Uterus (tissue), 4 donors: Measurements from ENCODE around the gene CDK4. TPM values are rescaled to one million over a fixed set of nuclear protein-coding genes. Genes with fewer than 3 reads are reported as not detected.

ENCODE experiments used
- DNase-seq, 2 donors: peaks; one replicate each; pipeline ENCODE4 v3.0.0-alpha.2; 2019 to 2020
- H3K27ac ChIP-seq, 2 donors: fragments of 200-600 bp; sonication (generic); 1 replicate in 1 of 2; 2 replicates in 1 of 2; pipeline ENCODE4 v1.5.1; 2016 to 2018
- H3K27me3 ChIP-seq, 2 donors: fragments of 200-600 bp; sonication (generic); one replicate each; pipeline ENCODE4 v1.5.1; 2018 to 2019; ENCODE audit warnings: control low read depth in 1 of 2
- H3K36me3 ChIP-seq, 2 donors: fragments of 200-600 bp; sonication (generic); one replicate each; pipeline ENCODE4 v1.5.1; 2019; ENCODE audit warnings: control low read depth in 1 of 2
- H3K4me1 ChIP-seq, 2 donors: fragments of 200-600 bp; sonication (generic); one replicate each; pipeline ENCODE4 v1.5.1; 2018 to 2019; ENCODE audit warnings: control low read depth in 1 of 2
- H3K4me3 ChIP-seq, 2 donors: fragments of 200-600 bp; sonication (generic); 1 replicate in 1 of 2; 2 replicates in 1 of 2; pipeline ENCODE4 v1.5.1; 2018 to 2019; ENCODE audit warnings: mild to moderate bottlenecking in 1 of 2
- H3K9me3 ChIP-seq, 2 donors: fragments of 200-600 bp; sonication (generic); one replicate each; pipeline ENCODE4 v1.5.1; 2019; ENCODE audit warnings: control low read depth in 1 of 2
- POLR2A ChIP-seq, 2 donors: fragments of 450-650 bp; IDR thresholded peaks; one replicate each; pipeline ENCODE4 v1.6.1; 2016; ENCODE audit warnings: antibody characterized with exemption in 2 of 2, mild to moderate bottlenecking in 1 of 2, moderate library complexity in 1 of 2
- intact Hi-C: fragments of 100-400 bp; cut with DNase I; formaldehyde crosslinking; loops from one replicate; pipeline ENCODE4 v1.15.1; 2023; ENCODE audit warnings: low total_unique reads
- total RNA-seq, 4 donors: library from RNA; depleted of rRNA in 3 of 4; stranded (reverse); fragments of >200 nt in 3 of 4; gene quantifications; one replicate each; pipeline versions ENCODE4 v1.1.0 to v1.2.4, GENCODE V29; 2014 to 2023
- TF ChIP-seq, protein P1 (sequence below), 4 experiments: fragments of 200-600 bp in 2 of 4; fragments of 450-650 bp in 2 of 4; sonication (generic) in 2 of 4; IDR thresholded peaks; one replicate each; pipeline ENCODE4 v1.5.1; 2016 to 2019; ENCODE audit warnings: antibody characterized with exemption in 4 of 4, mild to moderate bottlenecking in 2 of 4, moderate library complexity in 1 of 4
- donor health status: DM: yes; HTN: yes; CAD: no.

CDK4 gene
- total RNA-seq, 4 donors from 2014 or later = 60.0 to 190 (median 110) TPM

GRCh38 chr12:57744777-57745484, 7.2 kb downstream of the CDK4 start, which contains the start of gene TSPAN31:
TSS of gene TSPAN31 (plus strand) at chr12:57745039. CDS start at chr12:57745155, 116 bp downstream.
- Histone ChIP-seq H3K27ac (peak within 1 kb of the TSS; percentile 97 to 98), H3K36me3 (no peaks in the 10 kb centered on the region), H3K4me3 (peak within 1 kb of the TSS; percentile 82 to 96), H3K27me3 (no peaks in the 10 kb centered on the region), H3K4me1 (no peaks in the 10 kb centered on the region), H3K9me3 (no peaks in the 10 kb centered on the region)
- TF ChIP-seq, protein P1, sequence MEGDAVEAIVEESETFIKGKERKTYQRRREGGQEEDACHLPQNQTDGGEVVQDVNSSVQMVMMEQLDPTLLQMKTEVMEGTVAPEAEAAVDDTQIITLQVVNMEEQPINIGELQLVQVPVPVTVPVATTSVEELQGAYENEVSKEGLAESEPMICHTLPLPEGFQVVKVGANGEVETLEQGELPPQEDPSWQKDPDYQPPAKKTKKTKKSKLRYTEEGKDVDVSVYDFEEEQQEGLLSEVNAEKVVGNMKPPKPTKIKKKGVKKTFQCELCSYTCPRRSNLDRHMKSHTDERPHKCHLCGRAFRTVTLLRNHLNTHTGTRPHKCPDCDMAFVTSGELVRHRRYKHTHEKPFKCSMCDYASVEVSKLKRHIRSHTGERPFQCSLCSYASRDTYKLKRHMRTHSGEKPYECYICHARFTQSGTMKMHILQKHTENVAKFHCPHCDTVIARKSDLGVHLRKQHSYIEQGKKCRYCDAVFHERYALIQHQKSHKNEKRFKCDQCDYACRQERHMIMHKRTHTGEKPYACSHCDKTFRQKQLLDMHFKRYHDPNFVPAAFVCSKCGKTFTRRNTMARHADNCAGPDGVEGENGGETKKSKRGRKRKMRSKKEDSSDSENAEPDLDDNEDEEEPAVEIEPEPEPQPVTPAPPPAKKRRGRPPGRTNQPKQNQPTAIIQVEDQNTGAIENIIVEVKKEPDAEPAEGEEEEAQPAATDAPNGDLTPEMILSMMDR (IDR thresholded peaks at IDR 0.05) = peak in 1 of 4 experiments; percentile 35
- TF ChIP-seq POLR2A (IDR thresholded peaks at IDR 0.05) = peak; percentile 70 to 83
- peak; percentile 96 to 99 for DNase-seq
- intact Hi-C loops = no loop called here

DNA sequence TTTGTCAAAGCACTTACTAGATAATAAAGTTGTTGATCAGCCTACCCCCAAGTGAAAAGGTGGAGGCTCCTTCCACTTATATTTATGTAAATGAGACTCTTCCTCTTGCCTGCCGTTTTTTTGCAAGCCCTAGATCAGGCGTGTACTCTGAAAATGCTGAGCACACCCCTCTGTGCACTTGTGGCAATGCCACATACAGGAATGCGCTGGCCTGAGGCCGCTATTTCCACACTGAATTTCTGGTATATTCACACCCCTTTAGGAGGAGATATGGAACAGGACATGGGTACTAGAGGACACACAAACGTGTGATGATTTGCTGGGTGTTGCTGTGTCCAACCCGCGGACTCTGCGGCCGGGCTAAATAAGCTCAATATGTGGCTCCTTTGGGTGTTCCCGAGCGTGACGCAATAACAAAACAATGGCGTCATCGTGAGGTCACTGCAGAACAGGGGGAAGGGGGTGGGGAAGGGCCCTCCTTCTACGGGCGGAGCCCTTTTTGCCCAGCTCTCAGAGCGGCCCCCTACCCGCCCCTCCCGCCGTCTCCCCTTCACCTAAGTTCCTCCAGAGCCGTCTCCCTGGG, 7.8 kb downstream of the CDK4 start:
- TF ChIP-seq POLR2A (IDR thresholded peaks at IDR 0.05) = no peak
- TF ChIP-seq, protein P1 (IDR thresholded peaks at IDR 0.05) = no peak
- Histone ChIP-seq H3K4me1 (no peaks in the 10 kb centered on the region), H3K36me3 (no peaks in the 10 kb centered on the region), H3K27ac (peak overlapping the region; percentile 97 to 98), H3K9me3 (no peaks in the 10 kb centered on the region), H3K27me3 (peaks cover 0 to 3% of the 10 kb centered on the region in 2 donors), H3K4me3 (peak overlapping the region; percentile 82 to 96)
- peak; percentile 75 for DNase-seq
- intact Hi-C loops = no loop called here

- intact Hi-C loops = no loop called here
- Histone ChIP-seq H3K4me1 (peaks cover 0 to under 1% of the 10 kb centered on the region in 2 donors), H3K4me3 (no peak overlapping the region), H3K9me3 (no peaks in the 10 kb centered on the region), H3K27me3 (peaks cover 1 to 7% of the 10 kb centered on the region in 2 donors), H3K27ac (peak overlapping the region in 1 of 2 donors; percentile 98), H3K36me3 (no peaks in the 10 kb centered on the region)
- TF ChIP-seq, protein P1 (IDR thresholded peaks at IDR 0.05) = no peak
- TF ChIP-seq POLR2A (IDR thresholded peaks at IDR 0.05) = no peak
- DNase-seq = no peak
Measured at GRCh38 chr12:57743769-57744168, 8.3 kb downstream of the CDK4 start.

DNA sequence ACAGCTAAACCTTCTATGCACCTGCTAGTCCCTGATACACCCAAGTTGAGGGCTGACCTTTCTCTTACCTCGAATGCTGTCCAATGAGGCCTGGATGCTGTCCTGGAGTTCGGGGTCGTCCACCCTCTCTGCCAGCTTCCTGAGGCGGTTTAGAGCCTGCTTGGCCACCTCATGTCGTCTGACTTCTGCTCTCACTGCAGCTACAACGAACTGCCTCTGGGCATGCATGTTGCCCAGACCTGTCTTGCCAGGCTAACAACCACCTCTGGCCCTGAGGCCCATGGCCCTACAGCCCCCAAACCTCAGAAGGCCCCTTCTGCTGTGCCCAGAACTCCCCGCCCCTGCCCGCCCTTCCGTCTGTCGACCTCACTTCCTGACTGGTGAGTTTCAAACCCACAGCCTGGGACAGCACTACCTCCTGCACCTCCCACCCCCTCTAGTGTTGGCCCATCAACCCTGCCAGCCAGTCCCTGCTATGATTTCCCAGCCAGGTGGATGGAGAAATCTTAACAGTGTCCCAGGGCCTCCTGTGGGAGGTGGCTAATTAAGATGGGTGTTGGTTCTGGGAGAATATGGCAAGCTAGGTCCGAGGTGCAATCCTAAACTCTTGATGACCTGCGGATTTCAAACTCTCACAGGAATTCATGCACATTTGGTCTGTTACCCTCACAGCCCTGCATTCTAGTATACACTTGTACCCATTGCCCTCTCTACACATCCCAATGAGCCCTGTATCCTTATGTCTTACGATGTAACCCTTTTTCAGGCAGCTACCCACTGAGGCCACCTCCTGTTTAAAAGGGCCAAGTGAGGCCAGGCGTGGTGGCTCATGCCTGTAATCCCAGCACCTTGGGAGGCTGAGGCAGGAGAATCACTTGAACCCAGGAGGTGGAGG, 10.0 kb downstream of the CDK4 start:
- Histone ChIP-seq H3K4me3 (no peak overlapping the region), H3K4me1 (peaks cover 0 to 18% of the 10 kb centered on the region in 2 donors), H3K9me3 (no peaks in the 10 kb centered on the region), H3K27ac (no peak overlapping the region), H3K27me3 (peaks cover 16 to 17% of the 10 kb centered on the region in 2 donors), H3K36me3 (no peaks in the 10 kb centered on the region)
- DNase-seq = no peak
- no peak for TF ChIP-seq POLR2A (IDR thresholded peaks at IDR 0.05)
- intact Hi-C loops = no loop called here

- Histone ChIP-seq H3K27ac (no peak overlapping the region), H3K4me1 (peaks cover 0 to 21% of the 10 kb centered on the region in 2 donors), H3K4me3 (no peak overlapping the region), H3K9me3 (no peaks in the 10 kb centered on the region), H3K27me3 (peaks cover 18 to 24% of the 10 kb centered on the region in 2 donors), H3K36me3 (no peaks in the 10 kb centered on the region)
- intact Hi-C loops = no loop called here
- no peak for DNase-seq
- TF ChIP-seq, protein P1 (IDR thresholded peaks at IDR 0.05) = no peak
- TF ChIP-seq POLR2A (IDR thresholded peaks at IDR 0.05) = no peak
Measured at GRCh38 chr12:57741413-57741789, 10.7 kb downstream of the CDK4 start.
